Left renal pelvis (tissue), 4 donors: ENCODE results near the gene TNFRSF4. TPM values are rescaled to one million over a fixed set of nuclear protein-coding genes. Genes with fewer than 3 reads are reported as not detected.
A peak's percentile ranks its signal among the peaks of the same experiment; 100 is the strongest.
"Not testable (repeated sequence)": the region's sequence is repeated elsewhere in the genome, so short reads cannot be mapped to it uniquely, and the experiment has no call there.

Experiments used
- DNase-seq, 4 donors: peaks; one replicate each; pipeline ENCODE4 v3.0.0-alpha.2; 2013; ENCODE audit warnings: low read depth in 4 of 4, low spot score in 3 of 4
- polyA plus RNA-seq, 4 donors: library from polyadenylated mRNA; unstranded; fragments of 120-200 nt; gene quantifications; one replicate each; pipeline ENCODE4 v1.2.1, GENCODE V29; 2013; ENCODE audit not compliant: insufficient read length in 4 of 4

TNFRSF4 gene
- polyA plus RNA-seq, 4 donors, result 1.5 to 2.7 (median 1.8) TPM

DNA sequence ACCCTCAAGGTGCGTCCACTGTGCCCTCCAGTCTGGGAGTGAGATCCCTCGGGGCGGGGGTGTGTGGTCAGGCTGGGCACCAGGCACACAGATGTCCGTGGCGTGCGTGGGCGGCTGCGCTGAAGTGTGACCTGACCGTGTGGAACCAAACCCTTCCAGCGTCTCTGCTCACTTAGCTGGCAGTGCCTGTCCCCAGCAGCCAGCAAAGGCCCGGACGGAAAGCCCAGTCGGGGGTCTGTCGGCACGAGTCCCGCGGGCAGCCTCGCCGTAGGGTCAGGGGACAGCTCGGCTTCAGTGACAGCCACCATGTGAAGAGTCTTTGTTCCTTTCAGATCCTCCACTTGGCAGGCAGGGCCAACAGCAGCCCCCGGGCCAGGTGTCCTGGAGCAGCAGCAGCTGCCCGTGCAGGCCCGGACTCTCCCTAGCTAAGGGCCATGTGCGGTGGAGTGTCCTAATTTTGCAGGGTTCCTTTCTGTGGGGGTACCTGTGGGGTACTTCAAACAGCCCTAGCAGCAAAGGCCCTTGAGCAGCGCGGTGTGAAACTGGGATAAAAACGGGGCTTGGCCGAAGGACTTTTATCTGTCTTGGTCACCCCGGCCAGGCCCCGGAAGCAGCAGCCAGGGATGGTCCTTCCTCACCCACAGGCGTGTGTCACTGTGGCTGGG is 28.7 kb downstream of the TNFRSF4 start:
- no peak for DNase-seq

DNA sequence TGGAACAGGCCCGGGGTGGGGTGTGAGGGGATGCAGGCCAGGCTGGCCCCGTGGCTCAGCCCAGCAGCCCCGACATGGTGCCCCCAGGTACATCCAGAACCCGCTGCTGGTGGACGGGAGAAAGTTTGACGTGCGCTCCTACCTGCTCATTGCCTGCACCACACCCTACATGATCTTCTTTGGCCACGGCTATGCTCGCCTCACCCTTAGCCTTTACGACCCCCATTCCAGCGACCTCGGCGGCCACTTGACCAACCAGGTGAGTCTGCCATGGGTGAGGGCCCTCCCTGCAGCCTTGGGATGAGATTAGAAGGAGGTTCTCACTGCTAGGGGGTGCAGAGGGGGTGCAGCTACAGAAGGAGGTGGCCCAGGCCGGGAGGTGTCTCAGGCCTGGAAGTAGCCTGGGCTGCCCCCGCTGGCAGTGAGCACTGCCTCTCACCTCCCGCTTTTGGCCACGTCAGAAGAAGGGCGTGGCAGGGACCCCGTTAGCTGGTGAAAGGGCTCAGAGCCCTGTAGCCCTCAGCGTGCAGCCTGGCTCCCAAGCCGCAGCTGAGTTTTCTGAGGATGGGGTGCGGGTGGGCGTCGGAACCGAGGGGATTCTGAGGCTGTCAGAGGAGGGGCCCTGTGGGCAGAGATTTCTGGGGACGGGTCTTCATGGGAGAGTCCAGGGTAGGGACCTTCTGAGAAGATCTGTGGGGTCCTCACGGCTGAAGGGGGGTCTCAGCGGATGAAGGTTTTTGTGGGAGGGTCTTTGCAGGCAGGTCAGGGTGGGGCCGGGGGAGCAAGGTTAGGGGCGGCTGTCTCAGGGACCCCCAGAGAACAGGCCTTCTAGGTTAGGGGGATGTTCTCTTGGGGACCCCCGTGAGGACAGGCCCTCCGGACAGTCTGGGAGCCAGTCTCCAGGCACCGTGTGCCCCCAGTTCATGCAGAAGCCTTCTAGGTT is 29.8 kb downstream of the TNFRSF4 start:
- DNase-seq, result no peak

DNA sequence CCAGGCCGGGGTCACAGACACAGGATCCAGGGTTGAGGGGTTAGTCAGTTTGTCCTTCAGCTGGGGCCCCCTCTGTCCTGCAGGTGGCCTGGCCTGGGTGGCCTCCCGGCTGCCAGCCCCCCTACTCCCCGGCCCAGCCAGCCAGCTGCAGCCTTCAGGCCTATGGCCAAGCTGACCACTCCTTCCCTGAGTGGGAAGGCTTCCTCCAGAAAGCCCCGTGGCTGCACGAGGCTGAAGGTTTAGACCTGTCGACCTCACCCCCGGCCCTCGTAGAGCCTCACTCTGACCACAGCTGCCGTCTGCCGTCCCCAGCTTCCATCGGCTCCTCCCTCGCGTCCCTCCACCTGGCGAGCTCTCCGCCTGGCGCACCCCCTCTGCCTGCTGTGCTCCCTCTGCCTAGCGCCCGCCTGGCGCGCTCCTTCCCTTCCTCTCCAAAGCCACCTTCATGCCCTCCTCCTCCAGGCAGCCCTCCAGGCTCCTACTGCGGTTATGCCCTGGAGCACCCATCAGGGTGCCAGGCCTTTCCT is 30.7 kb downstream of the TNFRSF4 start:
- no peak for DNase-seq

DNA sequence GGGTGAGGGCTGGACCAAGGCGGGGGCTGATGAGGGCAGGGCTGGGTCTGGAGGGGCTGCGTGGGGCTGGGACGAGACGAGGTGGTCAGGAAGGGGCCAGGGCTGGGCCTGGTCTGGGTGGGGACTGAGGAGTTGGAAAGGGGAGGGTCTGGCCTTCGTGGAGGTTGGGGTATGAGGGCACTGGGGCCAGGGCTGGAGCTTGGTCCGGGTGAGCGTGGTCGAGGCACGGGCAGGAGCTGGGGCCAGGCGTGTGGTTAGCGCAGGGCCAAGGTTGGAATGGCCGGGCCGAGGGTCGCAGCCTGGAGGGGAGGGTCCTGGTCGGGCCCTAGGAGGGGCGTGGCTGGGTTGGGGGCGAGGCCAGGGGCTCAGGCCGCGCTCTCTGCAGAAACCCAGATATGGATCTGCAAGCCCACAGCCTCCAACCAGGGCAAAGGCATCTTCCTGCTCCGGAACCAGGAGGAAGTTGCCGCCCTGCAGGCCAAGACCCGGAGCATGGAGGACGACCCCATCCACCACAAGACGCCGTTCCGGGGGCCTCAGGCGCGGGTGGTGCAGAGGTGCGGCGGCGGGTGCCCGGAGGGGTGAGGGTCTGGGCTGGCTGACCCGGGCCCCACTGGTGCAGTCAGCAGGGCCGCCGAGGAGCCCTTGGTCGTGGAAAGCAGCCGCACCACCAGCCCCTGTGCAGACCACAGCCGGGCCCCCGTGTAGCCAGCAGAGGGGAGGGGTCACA is 31.3 kb downstream of the TNFRSF4 start:
- DNase-seq, result no peak

DNA sequence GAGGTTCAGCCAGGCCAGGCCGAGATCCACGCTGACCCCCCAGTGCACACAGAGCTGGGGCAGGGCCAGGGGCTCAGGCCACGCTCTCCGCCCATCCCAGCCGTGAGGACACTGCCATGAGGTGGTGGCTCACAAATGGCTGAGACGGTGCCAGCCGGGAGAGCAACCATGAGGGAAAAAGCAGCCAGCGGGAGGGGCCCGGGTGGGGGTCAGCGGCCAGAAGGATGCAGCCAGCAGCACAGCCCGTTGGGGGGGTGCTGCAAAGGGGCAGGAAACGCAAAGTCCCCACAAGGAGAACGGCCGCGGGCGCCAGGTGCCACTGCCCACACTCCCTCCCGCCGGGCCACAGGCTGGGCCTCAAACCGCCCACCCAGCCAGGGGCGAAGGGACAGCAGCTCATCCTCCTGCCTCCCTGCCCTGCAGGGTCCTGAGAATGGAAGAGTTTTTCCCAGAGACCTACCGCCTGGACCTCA is 32.0 kb downstream of the TNFRSF4 start:
- no peak for DNase-seq

DNA sequence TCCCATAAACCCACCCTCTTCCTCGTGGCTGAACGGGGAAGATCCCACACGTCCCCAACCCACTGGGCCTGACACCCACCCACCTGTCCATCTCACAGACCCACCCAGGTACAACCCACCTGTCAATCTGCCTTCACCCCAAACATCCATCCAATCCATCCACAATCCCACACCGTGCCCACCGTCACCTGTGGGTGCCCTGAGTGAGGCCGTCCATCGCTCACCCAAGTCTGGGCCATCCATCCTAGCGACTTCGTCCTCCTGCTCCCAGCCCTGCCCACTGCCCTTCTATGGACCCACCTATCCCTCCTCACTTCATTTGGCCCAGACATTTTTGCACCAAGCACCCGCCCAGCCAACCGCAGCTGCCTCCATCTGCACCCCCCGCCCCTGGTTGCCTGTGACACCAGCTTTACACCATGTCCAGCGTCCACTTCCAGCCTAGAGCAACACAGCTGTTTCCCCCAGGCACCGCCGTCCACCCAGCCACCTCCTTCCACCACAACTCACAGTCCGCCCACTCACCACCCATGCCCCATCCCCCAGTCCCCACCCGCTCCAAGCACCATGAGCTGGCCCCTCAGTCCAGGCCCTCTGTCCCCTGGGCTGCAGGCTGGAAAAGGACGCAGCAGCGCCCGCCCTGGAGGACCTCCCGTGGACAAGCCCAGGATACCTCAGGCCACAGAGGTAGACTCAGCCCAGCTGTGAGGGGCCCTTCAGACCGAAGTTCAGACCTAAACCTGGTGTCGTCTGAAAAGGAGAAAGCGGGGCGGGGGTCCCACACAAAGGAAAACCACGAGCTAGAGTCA is 32.6 kb downstream of the TNFRSF4 start:
- DNase-seq, result no peak

DNA sequence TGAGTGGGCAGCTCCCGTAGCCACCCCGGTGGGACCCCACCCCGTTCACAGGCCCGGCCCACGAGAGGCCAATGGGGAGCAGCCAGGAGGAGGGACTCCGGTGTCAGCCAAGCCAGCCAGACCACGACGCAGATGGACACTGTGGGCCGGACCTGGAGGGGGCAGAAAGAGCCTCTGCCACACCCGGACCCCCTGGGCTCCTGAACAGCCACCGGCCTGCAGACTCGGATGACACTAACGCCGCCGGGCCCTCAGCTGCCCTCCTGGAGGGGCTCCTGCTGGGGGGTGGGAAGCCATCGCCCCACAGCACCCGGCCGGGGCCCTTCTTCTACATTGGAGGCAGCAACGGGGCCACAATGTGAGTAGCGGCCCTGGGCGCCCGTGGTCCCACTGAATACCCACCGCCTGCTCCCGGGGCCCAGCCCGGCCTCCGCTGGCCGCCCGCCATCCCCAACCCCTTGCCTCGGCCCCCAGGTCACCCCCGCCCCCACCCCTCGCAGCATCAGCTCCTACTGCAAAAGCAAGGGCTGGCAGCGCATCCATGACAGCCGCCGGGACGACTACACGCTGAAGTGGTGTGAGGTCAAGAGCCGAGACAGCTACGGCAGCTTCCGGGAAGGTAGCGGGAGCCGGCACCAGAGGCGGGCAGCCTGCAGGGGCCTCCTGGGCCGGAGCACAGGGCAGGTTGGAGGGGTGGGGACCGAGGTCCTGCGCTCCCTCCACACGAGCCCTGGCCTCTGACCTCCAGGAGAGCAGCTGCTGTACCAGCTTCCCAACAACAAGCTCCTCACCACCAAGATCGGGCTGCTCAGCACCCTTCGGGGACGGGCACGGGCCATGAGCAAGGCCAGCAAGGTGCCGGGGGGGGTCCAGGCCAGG is 33.7 kb downstream of the TNFRSF4 start:
- DNase-seq, result no peak

DNA sequence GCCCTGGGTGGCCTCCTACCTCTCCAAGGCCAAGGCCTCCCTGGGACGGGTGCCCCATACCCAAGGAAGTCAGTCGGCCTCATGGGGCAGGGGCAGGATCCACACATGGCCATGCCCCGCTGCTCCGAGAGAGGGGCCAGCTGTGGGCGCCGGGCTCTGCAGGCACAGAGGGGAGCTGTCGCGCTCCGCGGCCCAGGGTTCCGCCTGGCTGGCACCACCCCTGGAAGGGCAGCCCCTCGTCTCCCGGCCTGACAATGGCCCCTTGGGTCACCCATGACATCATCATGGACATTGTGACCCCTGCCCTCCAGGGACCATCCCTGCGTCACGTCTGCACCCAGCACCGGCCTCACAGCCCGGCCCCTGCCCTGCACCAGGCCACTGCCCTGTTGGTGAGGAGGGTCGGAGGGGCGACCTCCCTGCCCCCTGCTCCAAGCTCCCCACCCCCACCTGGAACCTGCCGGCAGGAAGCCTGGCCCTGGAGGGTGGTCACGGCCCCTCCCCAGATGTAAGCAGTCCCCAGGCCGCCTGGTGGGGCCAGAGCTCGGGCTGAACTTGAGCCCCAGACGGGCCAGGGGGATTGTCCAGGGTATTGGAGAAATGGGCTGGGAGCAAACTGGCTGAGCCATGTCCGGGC is 34.5 kb downstream of the TNFRSF4 start:
- DNase-seq, result no peak

DNA sequence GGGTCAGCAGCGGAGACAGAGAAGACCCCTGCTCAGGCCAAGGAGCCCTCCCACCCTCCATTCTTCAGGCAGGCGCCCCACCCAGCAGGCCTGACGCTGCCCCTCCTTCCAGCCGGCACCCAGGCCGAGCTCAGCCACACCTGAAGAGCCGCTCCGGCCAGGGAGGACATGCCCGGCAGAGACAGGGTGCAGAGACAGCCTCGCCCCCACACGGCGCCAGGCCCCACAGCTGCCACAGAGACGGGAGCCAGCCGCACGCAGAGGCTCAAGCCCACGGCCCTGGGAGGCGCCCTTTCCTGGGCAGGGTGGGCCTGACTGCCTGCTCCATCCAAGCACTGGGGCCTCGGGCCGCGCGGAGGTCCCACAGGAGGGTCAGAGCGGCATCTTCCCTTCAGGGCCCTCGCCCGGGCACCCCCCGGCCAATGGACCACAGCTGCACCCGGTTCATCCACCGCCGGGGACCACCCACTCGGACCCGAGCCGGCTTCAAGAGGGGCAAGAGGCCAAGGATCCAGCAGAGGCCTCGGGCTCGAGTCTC is 35.1 kb downstream of the TNFRSF4 start:
- DNase-seq, result no peak

DNA sequence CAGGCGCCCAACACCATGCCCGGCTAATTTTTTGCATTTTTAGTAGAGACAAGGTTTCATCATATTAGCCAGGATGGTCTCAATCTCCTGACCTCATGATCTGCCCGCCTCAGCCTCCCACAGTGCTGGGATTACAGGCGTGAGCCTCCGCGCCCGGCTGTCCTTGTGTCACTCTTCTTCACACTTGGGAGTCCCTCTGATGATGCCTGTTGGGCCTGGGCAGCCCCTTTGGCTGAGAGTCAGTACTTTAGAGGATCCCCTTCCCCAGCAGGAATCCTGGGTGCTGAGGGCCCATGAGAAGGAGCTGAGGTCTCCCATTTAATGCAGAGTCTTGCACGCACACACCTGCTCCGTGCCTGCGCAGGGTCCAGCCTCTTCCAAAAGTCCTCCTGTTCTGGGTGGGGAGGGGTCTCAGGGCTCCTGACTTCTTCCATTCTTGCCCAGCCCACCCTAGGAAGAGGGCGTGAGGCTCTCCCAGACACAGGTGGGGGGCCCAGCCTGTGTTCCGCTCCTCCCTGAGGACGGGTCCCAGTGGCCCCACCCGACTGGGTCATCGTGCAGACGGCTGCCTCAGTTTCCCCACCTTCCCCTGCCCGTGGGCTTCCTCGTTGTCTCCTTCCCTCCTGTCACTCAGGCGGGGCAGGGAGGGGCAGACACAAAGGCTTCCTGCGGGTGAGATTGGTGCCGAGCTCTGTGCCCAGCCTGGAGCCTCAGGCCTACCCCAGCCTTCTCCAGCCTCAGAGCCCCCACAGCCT is 36.3 kb downstream of the TNFRSF4 start:
- no peak for DNase-seq

DNA sequence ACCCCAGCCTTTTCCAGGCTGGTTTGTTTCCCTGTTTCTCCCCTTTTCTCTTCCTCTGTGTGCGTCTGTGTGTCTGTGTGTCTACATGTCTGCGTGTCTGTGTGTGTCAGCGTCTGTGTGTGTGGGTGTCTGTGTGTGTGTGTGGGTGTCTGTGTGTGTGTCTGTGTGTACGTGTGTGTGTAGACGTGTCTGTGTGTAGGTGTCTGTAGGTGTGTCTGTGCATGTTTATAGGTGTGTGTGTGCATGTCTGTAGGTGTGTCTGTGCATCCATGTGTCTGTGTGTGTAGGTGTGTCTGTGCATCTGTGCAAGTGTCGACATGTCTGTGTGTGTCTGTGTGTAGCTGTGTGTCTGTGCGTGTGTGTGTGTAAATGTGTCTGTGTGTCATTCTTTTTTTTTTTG is 37.0 kb downstream of the TNFRSF4 start:
- DNase-seq, result no peak

DNA sequence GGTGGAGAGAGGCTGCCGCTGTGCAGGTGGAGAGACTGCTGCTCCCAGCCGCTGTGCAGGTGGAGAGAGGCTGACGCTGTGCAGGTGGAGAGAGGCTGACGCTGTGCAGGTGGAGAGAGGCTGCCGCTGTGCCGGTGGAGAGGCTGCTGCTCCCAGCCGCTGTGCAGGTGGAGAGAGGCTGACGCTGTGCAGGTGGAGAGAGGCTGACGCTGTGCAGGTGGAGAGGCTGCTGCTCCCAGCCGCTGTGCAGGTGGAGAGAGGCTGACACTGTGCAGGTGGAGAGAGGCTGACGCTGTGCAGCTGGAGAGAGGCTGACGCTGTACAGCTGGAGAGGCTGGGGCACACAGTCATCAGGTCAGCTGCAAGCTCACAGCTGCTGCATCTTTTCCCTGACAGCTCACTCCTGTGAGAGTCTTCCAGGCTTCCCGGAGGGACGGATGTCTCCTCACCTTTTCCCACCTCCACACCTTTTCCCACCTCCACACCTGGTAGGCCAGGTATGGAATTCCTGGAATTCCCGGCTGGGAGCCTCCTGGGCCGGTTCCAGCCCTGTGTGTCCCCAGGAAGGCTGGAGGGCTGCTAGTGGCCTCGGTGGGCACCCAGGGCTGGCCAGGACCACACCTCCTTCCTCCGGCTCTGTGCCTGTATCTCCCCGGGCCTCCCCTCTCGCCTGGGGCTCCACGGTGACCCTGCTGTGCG is 37.7 kb downstream of the TNFRSF4 start:
- DNase-seq, result not testable (repeated sequence)

DNA sequence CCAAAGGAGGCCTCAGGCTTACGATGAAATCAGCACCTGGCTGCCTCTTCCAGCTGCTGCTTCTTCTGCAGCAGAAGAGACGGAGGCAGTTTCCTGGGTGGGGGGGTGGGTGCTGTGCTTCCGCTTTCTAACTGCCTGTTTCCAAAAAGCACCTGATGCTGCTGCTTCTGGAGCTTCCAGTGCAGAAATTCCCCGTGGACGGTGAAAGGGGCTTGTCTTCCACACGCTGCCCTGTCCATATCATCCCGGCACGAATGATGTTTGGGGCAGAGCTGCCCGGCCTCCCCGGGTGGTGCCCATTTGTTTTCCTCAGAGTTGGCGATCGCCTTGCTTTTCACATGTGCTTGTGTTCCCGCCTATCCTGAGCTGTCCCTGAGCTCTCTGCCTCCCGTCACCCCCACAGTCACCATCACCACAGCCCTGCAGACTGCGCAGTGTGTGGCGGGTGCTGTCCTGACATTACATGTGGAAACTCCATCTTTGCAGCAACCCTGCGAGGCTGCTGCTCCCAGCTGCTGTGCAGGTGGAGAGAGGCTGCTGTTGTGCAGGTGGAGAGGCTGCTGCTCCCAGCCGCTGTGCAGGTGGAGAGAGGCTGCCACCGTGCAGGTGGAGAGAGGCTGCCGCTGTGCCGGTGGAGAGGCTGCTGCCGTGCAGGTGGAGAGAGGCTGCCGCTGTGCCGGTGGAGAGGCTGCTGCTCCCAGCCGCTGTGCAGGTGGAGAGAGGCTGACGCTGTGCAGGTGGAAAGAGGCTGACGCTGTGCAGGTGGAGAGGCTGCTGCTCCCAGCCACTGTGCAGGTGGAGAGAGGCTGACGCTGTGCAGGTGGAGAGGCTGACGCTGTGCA is 38.5 kb downstream of the TNFRSF4 start:
- no peak for DNase-seq

DNA sequence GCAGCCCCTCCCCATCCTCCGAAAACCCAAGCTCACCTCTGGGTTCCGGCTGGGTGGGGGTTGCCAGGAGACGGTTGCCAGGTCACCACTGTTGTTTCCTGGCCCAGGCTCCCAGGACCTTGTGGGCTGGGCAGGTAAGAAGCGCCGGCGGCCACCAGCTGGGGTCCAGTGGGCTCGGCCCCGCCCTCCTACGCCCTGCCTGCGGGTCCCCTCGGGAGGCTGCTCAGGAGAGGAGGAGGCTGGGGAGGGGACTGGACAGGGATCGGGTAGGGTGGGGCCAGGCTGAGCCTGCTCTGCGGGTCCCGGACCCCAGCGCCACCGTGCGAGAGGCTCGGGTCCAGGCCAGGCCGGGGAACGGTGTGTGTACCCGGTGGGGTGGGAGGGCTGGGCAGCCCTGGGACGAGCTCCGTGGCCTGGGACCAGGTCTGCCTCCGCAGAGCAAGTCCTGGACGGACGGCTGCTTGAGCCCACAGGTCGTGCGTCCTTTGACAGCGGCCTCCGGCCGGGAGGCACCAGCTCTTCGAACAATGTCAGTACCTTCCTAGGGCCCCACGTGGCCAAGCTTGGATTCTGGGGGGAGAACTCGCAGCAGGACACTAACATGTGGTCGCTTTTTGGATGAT is 40.0 kb downstream of the TNFRSF4 start, which contains the start of gene TTLL10:
TTLL10 (plus strand) TSS at position 88 of the 623 bp plus-strand sequence. CDS start 5,336 bp downstream, outside the sequence.
- DNase-seq, result peak in 2 of 4 donors; percentile 56 to 66

DNA sequence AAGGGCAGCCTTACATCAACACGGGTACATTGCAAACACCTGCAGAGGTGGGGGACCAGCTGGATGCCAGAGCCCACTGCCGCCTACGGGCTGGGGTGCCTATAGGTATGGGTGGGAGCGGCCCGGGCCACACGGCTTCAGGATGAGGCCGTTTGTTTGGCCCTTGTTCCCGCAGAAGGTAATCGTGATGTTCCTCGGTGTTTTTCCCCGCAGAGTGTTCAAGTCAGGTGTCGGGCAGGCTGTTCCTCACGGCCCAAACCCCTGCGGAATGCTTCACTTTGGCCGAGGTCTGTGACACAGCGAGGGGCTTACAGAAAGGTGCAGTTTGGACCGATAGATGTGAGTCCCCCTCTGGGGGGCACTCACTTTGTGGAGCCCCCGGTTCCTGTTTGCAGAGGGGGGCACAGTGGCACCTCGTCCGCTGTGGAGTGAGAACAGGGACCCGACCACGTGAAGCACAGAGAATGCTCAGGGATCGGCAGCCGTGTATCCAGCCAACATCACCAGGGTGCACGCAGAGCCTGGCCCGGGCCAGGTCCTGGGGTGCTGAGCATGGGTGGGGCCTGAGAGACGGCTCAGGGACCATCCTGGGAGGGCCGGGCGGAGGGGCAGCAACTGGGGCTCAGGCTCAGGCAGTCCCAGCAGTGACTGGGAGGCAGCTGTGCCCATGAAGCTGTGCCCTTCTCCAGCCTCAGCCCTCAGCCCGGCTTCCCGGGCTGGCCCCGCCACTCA is 40.7 kb downstream of the TNFRSF4 start:
- DNase-seq, result no peak
